ENCODE data around the gene RLIM.

The RLIM gene

DNA sequence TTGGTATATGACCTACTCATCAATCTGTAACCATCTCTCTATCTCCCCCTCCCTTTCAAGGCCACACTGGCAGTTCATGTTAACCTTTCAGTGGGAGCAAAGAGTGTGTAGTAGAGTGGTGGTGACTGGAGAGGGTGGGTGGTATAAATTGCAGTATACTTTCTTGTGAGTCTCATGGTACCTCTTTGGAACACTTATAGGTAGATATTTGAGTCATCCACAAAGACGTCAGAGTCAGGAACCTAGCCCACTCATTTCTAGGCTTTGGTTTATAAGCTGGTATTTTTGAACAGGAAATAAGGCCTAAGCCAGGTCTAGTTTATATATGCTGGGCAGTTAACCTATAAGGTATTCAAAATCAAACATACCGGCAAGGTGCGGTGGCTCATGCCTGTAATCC lies 36.3 kb downstream of the RLIM start:
- Histone ChIP-seq H3K4me1 (ENCODE audit: control insufficient read depth in 1 of 2, insufficient read depth in 2 of 2, low read length in 2 of 2) (no peaks in the 10 kb centered on the region), H2BK120ac (ENCODE audit: insufficient read depth, low read length, poor library complexity) (no peak overlapping the region), H3K14ac (ENCODE audit: low read length) (no peak overlapping the region), H4K91ac (ENCODE audit: low read depth, low read length) (no peak overlapping the region), H3K9ac (ENCODE audit: low read length) (no peak overlapping the region), H3K4me3 (ENCODE audit: low read depth, low read length) (no peak overlapping the region), H2AK5ac (ENCODE audit: low read length) (no peak overlapping the region), H3K18ac (ENCODE audit: low read length) (no peak overlapping the region), H3K4me2 (ENCODE audit: low read length) (no peak overlapping the region), H3K23ac (ENCODE audit: low read length) (no peak overlapping the region), H3K79me2 (ENCODE audit: control insufficient read depth, insufficient read depth, low read length, poor library complexity) (no peaks in the 10 kb centered on the region), H3K9me3 (ENCODE audit: insufficient read depth, low read depth, low read length) (no peaks in the 10 kb centered on the region), H3K27ac (ENCODE audit: low read depth, low read length) (no peak overlapping the region), H3K79me1 (ENCODE audit: low read length) (no peaks in the 10 kb centered on the region), H2BK5ac (ENCODE audit: low read depth, low read length, poor library complexity) (no peak overlapping the region), H3K36me3 (ENCODE audit: control insufficient read depth in 1 of 2, insufficient read depth in 2 of 2, low read length in 2 of 2) (no peaks in the 10 kb centered on the region), H2BK12ac (ENCODE audit: low read length) (no peak overlapping the region), H2AFZ (ENCODE audit: insufficient read depth, low read length, poor library complexity) (no peak overlapping the region), H3K27me3 (ENCODE audit: insufficient read depth, low read length) (no peaks in the 10 kb centered on the region), H3K4ac (ENCODE audit: low read depth, low read length) (no peak overlapping the region), H4K12ac (ENCODE audit: low read depth, low read length) (no peak overlapping the region), H4K8ac (ENCODE audit: low read depth, low read length) (no peak overlapping the region)
- no peak for DNase-seq
- WGBS (ENCODE audit: extremely low coverage, insufficient coverage, insufficient read length) = no CpG with 5 or more reads among the region's 3 CpGs

DNA sequence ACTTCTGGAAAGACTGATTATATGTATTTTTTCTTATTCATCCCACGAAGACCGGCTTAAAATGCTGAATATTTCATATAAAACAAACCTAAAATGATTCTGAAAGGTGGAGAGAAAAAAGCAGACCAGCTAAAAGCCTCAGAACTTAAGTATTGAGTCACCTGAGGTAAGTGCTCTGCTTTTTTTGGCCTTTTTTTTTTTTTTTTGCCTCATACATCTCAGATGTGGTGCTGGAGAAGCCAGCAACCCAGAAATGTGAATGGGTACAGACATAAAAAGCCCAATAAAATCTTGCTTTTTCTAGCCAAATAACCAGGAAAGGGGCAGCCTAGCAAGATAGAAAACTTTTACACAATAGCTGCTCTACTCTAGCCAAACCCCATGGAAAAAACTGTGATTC lies 57.0 kb downstream of the RLIM start:
- no peak overlapping the region for H2BK120ac ChIP-seq (ENCODE audit: insufficient read depth, low read length, poor library complexity)
- no peak overlapping the region for H4K91ac ChIP-seq (ENCODE audit: low read depth, low read length)
- no peak overlapping the region for H2BK5ac ChIP-seq (ENCODE audit: low read depth, low read length, poor library complexity)

DNA sequence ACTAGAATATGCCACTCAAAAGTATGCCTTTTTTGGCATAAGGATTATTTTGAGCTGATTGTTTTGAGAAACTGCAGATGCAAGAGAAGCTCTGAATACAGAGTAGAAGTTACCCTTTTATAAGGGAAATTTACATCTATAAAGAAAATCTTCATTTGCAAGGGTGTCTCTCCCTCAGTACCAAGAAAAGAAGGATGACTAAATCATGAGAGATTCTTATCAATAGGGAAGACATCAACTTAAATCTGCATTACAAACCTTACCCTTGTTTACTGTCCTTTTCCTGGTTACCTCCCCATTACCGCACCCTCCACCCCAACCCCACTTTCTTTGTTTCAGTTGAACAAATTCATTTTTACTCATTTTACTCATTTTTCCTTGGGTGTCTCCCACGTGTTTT lies 62.5 kb downstream of the RLIM start:
- H3K4me1 ChIP-seq (ENCODE audit: control insufficient read depth in 1 of 2, insufficient read depth in 2 of 2, low read length in 2 of 2) = no peaks in the 10 kb centered on the region
- no peak overlapping the region for H4K91ac ChIP-seq (ENCODE audit: low read depth, low read length)
- no peak overlapping the region for H3K18ac ChIP-seq (ENCODE audit: low read length)
- no peak overlapping the region for H2BK120ac ChIP-seq (ENCODE audit: insufficient read depth, low read length, poor library complexity)
- no peaks in the 10 kb centered on the region for H3K79me2 ChIP-seq (ENCODE audit: control insufficient read depth, insufficient read depth, low read length, poor library complexity)
- no peaks in the 10 kb centered on the region for H3K36me3 ChIP-seq (ENCODE audit: control insufficient read depth in 1 of 2, insufficient read depth in 2 of 2, low read length in 2 of 2)
- H4K8ac ChIP-seq (ENCODE audit: low read depth, low read length) = no peak overlapping the region
- H2AFZ ChIP-seq (ENCODE audit: insufficient read depth, low read length, poor library complexity) = no peak overlapping the region
- H3K4me3 ChIP-seq (ENCODE audit: low read depth, low read length) = no peak overlapping the region
- no peak overlapping the region for H3K27ac ChIP-seq (ENCODE audit: low read depth, low read length)
- H3K9ac ChIP-seq (ENCODE audit: low read length) = no peak overlapping the region
- no peak overlapping the region for H3K4ac ChIP-seq (ENCODE audit: low read depth, low read length)
- no peak overlapping the region for H2BK5ac ChIP-seq (ENCODE audit: low read depth, low read length, poor library complexity)
- H3K27me3 ChIP-seq (ENCODE audit: insufficient read depth, low read length) = no peaks in the 10 kb centered on the region
- no peak overlapping the region for H3K4me2 ChIP-seq (ENCODE audit: low read length)
- no peak overlapping the region for H4K12ac ChIP-seq (ENCODE audit: low read depth, low read length)
- H2AK5ac ChIP-seq (ENCODE audit: low read length) = no peak overlapping the region
- no peak overlapping the region for H3K14ac ChIP-seq (ENCODE audit: low read length)
- no peak overlapping the region for H2BK12ac ChIP-seq (ENCODE audit: low read length)
- no peaks in the 10 kb centered on the region for H3K9me3 ChIP-seq (ENCODE audit: insufficient read depth, low read depth, low read length)
- no peaks in the 10 kb centered on the region for H3K79me1 ChIP-seq (ENCODE audit: low read length)
- no peak for DNase-seq
- WGBS (ENCODE audit: extremely low coverage, insufficient coverage, insufficient read length) = no CpG with 5 or more reads among the region's 2 CpGs
- no peak overlapping the region for H3K23ac ChIP-seq (ENCODE audit: low read length)

More for the DNA sequence above, 57.0 kb downstream of the RLIM start:
- Histone ChIP-seq H2AFZ (ENCODE audit: insufficient read depth, low read length, poor library complexity) (no peak overlapping the region), H3K36me3 (ENCODE audit: control insufficient read depth in 1 of 2, insufficient read depth in 2 of 2, low read length in 2 of 2) (no peaks in the 10 kb centered on the region), H3K27ac (ENCODE audit: low read depth, low read length) (no peak overlapping the region), H3K4me2 (ENCODE audit: low read length) (no peak overlapping the region), H4K8ac (ENCODE audit: low read depth, low read length) (no peak overlapping the region), H2BK12ac (ENCODE audit: low read length) (no peak overlapping the region), H3K27me3 (ENCODE audit: insufficient read depth, low read length) (no peaks in the 10 kb centered on the region), H3K79me2 (ENCODE audit: control insufficient read depth, insufficient read depth, low read length, poor library complexity) (no peaks in the 10 kb centered on the region), H3K18ac (ENCODE audit: low read length) (no peak overlapping the region), H3K9ac (ENCODE audit: low read length) (no peak overlapping the region), H3K4me3 (ENCODE audit: low read depth, low read length) (no peak overlapping the region), H2AK5ac (ENCODE audit: low read length) (no peak overlapping the region), H3K23ac (ENCODE audit: low read length) (no peak overlapping the region), H3K9me3 (ENCODE audit: insufficient read depth, low read depth, low read length) (no peaks in the 10 kb centered on the region), H3K14ac (ENCODE audit: low read length) (no peak overlapping the region), H3K4me1 (ENCODE audit: control insufficient read depth in 1 of 2, insufficient read depth in 2 of 2, low read length in 2 of 2) (no peaks in the 10 kb centered on the region), H3K79me1 (ENCODE audit: low read length) (no peaks in the 10 kb centered on the region), H3K4ac (ENCODE audit: low read depth, low read length) (no peak overlapping the region), H4K12ac (ENCODE audit: low read depth, low read length) (no peak overlapping the region)
- WGBS (ENCODE audit: extremely low coverage, insufficient coverage, insufficient read length) = no CpG with 5 or more reads among the region's 2 CpGs
- no peak for DNase-seq

DNA sequence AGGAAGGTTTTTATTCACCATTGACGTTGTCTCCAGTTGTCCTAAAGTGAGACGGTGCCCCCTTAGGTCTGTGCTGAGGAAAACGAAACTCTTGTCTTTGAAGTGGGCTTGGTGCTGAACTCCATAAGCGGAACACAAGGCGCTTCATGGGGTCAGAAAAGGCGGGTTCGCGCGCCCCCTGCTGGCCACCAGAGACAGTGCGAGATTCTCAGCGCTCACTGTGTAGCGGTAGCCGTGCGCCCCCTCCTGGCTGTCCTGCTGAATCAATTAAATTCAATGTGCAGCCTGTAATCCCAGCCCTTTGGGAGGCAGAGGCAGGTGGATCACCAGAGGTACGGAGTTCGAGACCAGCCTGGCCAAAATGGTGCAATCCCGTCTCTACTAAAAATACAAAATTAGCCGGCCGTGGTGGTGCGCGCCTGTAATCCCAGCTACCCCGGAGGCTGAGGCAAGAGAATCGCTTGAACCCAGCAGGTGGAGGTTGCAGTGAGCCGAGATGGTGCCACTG lies 64.1 kb downstream of the RLIM start:
- Histone ChIP-seq H3K79me1 (ENCODE audit: low read length) (no peaks in the 10 kb centered on the region), H2BK120ac (ENCODE audit: insufficient read depth, low read length, poor library complexity) (no peak overlapping the region), H2AK5ac (ENCODE audit: low read length) (no peak overlapping the region), H3K79me2 (ENCODE audit: control insufficient read depth, insufficient read depth, low read length, poor library complexity) (no peaks in the 10 kb centered on the region), H3K9ac (ENCODE audit: low read length) (no peak overlapping the region), H4K12ac (ENCODE audit: low read depth, low read length) (no peak overlapping the region), H3K4me2 (ENCODE audit: low read length) (no peak overlapping the region), H3K36me3 (ENCODE audit: control insufficient read depth in 1 of 2, insufficient read depth in 2 of 2, low read length in 2 of 2) (no peaks in the 10 kb centered on the region), H2BK5ac (ENCODE audit: low read depth, low read length, poor library complexity) (no peak overlapping the region), H3K23ac (ENCODE audit: low read length) (no peak overlapping the region), H3K18ac (ENCODE audit: low read length) (no peak overlapping the region), H3K4ac (ENCODE audit: low read depth, low read length) (no peak overlapping the region), H4K91ac (ENCODE audit: low read depth, low read length) (no peak overlapping the region), H3K9me3 (ENCODE audit: insufficient read depth, low read depth, low read length) (no peaks in the 10 kb centered on the region), H2BK12ac (ENCODE audit: low read length) (no peak overlapping the region), H4K8ac (ENCODE audit: low read depth, low read length) (no peak overlapping the region), H3K4me1 (ENCODE audit: control insufficient read depth in 1 of 2, insufficient read depth in 2 of 2, low read length in 2 of 2) (no peaks in the 10 kb centered on the region), H3K27ac (ENCODE audit: low read depth, low read length) (no peak overlapping the region), H3K14ac (ENCODE audit: low read length) (no peak overlapping the region), H3K4me3 (ENCODE audit: low read depth, low read length) (no peak overlapping the region), H2AFZ (ENCODE audit: insufficient read depth, low read length, poor library complexity) (no peak overlapping the region), H3K27me3 (ENCODE audit: insufficient read depth, low read length) (no peaks in the 10 kb centered on the region)
- WGBS (ENCODE audit: extremely low coverage, insufficient coverage, insufficient read length) = no CpG with 5 or more reads among the region's 24 CpGs
- DNase-seq = peak; percentile 68 to 80

All from trophoblast cell (in vitro differentiated cells and primary cell).